NCI-H526 treated with DMSO at 0.1 percent for 48 hours (cell line): ENCODE measurements around the gene SARNP.

Source experiments
- DNase-seq: peaks from one replicate; lab custom pipeline; 2025; lab: John Stamatoyannopoulos, UW

The SARNP gene

GRCh38 chr12:55707841-55708694 is 109.5 kb downstream of the SARNP start, which contains the start of gene ITGA7:
Gene ITGA7, minus strand, starts transcription at chr12:55707904. Its CDS starts 222 bp downstream, at chr12:55707682.
- DNase-seq = no peak
